KBM-7 (cell line): ENCODE data around the gene CREB3L1.
A peak's percentile ranks its signal among the peaks of the same experiment; 100 is the strongest.

Source experiments
- DNase-seq: peaks from one replicate; pipeline ENCODE4 v3.0.0-alpha.2; 2015
- in situ Hi-C: fragments of 300-500 bp; cut with MboI; formaldehyde crosslinking; loops from 2 replicates; pipeline ENCODE4 v1.14.3; 2020; ENCODE audit warnings: low sequenced_read_pairs, low pct_unique_long_range_greater_than_20kb, mixed read lengths

Gene CREB3L1

DNA sequence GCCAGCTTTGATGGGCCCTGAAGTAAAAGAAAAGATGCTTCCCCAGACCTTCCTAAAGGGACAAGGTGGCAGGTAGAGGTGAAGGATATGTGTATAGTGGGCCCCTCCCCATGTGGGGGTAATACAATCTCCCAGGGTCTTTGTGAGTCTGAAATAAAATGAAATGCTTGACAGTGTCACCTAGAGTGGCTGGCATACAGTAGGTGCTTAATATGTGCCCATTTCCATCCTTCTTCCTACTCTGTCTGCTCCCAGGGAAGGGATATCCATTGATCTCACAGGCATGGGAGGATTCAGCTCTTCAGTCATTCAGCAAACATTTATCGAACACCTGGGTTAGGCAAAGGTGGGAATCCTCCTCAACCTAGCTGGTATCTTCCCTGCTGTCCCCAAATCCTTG, 6.1 kb upstream of the CREB3L1 start:
- DNase-seq: no peak
- in situ Hi-C loops: no loop called here

DNA sequence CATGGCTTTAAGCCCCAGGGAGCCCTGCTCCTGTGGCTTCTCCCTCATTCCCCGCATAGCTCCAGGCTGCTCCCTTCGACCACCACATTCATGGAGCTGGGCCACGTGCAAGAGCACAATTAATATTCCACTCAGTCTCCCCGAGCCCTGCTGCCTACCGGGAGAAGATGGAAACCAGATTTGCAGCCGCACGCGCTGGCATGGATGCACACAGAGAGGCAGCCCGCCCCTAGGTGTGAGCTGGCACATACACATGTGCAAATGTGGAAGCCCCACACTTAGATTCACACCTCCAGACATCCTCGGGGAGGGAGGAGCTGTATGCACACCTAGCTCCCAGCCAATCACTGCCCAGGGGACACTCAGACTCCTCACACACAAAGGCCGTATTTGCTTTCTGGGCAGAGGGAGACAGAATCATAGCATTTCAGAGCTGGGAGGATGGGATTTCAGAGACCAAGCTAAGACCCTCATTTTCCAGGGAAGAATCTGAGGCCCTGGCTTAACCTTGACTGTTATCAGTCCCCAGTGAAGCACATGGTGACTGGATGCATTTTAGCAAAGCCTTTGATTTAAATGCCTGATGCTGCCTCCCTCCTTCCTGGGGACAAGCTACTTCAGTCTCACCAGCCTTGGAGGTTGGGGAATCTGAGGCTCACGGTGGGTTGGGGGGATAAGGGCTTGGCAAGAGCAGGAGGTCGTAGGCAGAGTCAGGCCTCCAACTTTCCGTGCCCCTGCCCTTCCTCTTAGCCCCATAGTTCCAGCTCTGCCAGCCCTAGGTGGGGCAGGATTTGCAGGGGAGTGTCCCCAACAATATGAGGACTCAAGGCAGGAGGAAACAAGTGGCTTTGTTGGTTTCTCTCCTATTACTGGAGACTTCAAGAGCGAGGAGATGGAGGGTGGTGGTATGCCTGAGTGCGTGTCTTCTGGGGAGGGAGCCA, 5.3 kb upstream of the CREB3L1 start:
- in situ Hi-C loops: no loop called here
- DNase-seq: no peak

DNA sequence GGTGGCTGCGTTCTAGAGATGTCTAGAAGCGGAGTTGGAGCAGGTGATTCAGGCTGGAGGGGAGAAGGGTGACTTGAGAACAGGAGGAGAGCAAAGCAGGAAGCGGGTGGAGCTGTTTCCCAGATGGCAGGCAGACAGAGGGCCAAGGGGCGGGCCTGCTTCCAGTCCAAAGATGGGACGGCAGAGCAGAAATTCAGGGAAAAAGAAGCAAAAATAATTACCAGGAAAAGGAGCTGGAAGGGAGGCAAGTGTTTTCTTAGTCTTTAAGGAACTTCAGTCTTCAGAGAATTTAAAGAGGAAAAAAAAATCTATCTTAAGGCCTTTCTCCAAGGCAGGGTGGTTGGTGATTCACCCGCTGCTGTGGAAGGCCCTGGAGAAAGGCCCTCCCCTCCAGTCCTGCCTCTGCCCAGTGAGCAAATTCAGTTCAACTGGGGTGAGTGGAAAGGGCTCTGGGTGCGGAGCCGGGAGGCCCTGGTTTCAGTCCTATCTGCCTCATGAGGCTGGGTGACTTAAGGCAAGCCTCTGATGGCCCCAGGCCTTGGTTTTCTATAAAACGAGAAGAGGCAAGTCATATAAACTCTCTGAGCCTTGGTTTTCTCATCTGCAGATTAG, 4.5 kb upstream of the CREB3L1 start:
- in situ Hi-C loops: no loop called here
- no peak for DNase-seq

DNA sequence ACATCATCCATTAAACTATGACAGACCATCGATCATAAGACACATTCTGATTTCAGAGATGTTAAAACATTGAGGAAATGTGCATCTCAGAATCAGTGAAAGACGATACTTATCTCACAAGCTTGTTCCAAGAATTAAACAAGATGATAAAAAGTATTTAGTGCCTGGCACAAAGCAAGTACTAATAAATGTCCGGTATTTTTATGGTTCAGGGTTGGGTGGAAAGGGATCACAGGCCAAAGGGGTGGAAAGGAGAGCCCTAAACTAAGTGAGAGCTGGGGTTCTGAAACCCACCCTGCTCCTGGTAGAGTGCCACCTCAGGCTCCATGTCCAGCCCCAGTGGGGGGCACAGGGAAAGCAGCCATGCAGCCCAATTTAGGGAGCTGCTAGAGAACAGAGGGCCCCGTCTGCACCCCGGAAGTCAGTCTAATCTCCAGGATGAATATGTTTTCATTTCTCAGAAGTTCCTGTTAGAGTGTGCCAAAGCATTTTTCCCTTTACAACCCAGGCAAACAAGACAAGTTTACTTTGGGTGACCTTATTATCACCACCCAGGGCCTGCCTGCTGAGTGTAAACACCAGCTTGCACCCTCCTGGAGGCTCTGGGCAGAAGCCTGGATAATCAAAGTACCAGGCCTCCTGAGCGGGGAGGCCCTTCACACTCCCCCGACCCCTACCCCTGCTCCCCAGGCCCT, 3.8 kb upstream of the CREB3L1 start:
- no peak for DNase-seq
- in situ Hi-C loops: no loop called here

DNA sequence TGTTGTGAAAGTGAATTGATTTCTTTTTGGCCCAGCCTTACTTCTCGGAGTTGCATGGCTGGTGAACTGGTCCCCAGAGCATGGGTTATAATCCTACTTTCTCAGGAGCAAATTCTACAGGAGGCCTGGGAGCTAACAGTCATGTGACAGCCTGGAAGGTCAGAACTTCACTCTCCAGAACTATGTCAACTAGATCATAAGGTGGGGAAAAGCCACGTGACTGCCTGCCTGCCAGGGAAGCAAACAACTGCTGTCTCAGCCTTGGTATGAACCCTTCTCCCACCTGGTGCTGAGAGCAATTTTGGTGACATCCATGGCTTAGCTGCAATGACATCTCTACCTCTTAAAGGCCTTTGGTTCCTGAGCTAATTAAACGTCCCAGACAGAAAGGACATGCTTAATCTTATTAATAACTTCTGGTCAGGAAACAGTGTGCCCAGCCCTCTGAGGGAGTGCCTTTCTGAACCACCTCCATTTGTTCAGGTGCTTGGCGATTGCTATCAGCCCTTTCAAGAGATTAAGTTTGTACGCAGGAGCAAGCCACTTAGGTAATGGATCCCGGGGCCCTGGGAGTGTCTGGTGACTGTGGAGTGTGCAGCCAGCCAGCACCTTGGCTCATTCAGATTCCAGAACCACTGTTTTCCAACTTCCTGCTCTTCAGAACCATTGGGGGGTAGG, 1.4 kb upstream of the CREB3L1 start:
- in situ Hi-C loops: no loop called here
- DNase-seq: no peak

DNA sequence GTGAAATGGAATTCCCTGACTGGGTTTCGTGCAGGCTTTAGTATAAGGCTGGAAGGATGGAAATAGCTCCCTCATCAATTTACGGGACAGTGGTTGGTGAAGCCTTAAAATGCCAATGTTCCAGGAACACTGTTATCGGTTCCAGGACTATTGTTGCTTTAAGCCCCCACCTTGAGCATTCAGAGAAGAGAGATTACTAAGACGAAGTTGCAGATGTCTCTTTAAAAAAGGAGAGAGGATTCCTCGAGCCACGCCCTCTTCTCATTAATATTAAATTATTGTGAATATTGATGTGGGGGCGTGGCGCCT, 195 bp upstream of the CREB3L1 start:
- in situ Hi-C loops: no loop called here
- DNase-seq: peak; percentile 63

DNA sequence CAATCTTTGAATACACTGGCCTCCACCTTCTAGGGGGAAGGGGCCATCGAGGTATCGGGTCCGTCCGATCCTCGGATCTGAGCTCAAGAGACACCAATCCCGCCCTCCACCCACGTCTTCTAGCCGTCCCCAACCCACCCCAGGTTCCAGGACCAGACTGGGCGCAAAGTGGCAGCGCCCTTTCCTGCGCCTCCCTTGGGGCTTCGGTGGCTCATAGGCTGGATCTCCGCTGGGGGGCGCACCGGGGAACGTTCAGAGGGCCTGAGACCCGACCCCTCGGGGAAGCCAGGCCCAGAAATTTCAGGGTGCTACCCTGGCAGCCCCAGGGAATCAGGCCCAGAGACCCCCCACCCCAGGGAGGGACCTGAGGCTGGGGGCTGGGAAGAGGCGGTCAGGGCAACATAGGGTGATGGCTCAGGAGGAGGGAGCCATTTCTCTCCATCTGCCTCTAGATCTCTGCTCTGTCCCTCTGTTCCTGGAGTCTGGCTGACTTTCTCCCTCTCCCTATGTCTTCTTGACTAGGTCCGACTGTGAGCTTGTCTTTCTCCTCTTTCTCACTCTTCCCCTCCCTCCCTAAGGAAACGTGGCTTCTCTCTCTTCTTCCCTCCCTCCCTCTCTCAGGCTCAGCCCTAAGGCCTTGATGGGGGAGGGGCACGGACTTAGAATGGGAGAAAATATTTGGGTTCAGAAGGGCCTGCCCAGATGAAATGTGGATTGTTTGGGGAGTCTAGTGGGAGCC, 1.1 kb downstream of the CREB3L1 start:
- DNase-seq: peak; percentile 62

DNA sequence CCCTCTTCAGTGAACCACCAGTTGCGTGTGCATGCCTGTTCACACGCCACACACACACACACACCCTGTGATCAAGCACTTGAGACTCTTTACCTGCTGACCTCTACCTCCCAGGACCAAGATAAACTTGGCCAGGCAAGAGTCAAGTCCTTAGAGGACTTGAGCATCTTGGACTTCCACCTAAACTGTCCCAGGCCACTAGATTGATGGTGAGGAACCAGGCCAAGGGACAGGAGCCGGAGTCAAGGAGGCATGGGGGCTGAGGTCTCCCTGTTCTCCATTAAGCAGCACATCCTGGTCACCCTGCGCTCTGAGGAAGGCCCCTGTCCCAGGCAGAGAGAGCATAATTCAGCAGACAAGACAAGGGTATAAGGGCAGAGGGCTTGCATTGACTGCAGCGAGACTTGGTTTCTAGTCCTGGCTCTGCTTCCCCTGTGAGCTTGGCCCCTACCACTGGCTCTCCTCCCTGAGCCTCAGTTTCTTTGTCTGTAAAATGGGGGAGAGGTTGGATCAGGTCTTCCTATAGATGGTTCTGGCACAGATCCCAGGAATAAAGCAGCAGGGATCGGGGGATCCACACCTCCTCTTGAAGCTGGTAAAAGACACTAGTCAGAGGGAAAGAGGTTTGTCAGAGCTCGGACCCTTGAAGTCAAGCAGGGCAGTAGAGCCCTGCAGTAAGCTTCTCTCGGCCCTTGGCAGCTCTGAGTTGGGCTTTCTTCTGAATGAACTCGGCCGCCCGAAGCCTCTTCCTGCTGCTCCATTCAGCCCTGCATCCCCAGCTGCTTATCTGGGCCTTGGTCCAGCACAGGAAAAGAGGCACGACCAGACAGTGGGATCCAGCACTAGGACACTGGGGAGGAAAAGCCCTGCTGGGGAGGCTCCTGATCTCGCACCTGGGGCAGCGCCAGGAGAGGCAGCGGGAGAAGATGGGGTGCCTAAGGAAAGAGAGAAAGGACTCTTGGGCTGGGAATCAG, 2.0 kb downstream of the CREB3L1 start:
- in situ Hi-C loops: no loop called here

More for the DNA sequence above, 1.1 kb downstream of the CREB3L1 start:
- in situ Hi-C loops: no loop called here

DNA sequence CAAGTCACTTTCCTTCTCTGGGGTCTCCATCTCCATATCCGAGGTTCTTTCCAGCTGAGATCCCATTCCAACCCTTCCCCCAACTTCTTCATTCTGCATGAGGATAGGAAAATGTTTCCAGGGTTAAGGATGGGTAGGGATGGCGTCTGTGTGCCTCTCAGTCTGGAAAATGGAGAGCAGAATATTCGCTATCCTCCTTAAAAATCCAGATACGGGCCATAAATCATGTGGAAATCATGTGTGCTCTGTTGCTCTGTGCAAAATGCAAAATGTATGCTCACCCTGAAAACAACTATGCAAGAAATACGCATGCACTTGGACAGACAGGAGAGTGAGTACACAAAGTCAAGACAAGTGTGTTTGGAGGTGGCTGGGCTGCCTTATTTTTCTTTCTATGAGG, 3.2 kb downstream of the CREB3L1 start:
- in situ Hi-C loops: no loop called here
- no peak for DNase-seq

More for the DNA sequence above, 2.0 kb downstream of the CREB3L1 start:
- DNase-seq: no peak

DNA sequence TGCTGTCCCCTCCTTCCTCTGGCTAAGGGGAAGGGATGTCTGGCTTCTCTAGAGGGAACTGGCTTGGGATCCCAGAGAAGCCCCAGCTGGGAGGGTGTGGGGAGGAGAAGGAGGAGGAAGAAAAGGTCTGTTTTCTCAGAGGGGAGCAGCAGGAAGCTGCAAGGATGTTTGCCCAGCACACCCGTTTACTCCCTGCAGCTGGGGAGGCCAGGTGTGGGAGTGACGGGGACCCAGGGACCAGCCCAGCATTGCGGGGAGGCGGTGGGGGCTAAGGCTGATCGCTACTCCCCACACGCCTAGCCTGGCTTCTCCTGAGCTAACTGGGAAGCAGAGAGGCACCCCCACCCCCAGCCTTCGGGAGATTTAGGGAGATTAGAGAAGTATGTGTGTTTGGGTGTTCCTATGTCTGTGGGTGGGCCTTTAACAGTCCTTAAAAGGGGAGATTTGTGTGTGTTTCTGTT, 3.9 kb downstream of the CREB3L1 start:
- in situ Hi-C loops: no loop called here
- DNase-seq: peak; percentile 46

DNA sequence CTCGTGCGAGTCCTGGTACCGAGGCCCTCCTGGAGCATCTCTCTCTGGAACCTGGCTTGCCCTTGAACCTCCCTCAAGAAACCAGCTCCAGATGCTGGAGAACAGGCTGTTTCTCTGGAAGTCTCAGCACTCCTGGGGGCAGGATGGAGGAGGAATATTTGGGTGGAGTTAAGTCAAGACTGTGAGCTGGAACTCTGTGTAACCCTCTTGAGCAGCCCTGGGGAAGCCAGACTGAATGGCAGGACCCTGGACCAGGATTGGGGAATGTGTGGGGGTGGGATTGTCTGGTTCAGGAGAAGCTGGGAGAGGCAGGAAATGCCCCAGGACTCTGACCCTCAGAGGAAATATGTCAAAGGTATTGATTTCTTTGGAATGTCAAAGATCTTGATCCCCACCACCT, 7.7 kb downstream of the CREB3L1 start:
- in situ Hi-C loops: no loop called here

DNA sequence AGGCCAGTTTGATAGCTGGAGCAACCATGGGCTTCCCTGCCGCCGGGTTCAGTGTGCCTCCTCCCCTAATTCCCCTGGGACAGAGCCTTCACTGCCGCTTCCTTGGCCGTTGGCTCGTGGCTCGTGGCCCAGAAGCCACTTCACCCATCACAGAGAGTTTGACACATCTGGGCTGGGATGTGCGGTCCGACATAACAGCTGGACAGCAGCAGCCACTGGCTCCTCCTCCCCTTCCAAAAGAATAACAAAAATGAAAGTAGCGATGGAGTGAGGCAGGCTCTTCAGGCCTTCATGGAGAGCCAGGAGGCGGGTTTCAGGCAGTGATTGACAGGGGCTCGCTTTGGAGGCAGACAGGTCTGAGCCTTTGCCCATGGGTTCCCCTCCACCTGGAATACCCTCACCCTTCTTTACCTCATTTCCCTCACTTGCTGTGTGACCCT, 8.2 kb downstream of the CREB3L1 start:
- in situ Hi-C loops: no loop called here
- DNase-seq: no peak

More for the DNA sequence above, 7.7 kb downstream of the CREB3L1 start:
- no peak for DNase-seq

DNA sequence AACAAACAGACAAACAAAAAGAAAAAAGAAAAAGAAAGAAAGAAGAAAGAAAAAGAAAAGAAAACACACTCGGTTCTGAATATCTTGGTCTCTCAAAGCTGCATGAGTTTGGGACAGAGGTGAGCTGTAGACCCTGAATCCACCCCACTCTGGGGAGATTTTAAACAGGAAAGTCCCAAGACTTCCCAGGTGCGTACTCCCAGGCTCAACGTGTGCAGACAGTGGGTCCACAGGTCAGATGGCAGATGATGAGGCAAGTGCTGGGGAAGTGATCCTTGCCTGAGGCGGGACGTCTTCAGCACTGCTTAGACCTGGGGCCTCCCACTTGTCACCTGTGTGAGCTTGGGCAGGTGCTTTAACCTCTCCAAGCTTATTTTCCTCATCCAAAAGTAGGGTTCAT, 9.3 kb downstream of the CREB3L1 start:
- no peak for DNase-seq
- in situ Hi-C loops: no loop called here

DNA sequence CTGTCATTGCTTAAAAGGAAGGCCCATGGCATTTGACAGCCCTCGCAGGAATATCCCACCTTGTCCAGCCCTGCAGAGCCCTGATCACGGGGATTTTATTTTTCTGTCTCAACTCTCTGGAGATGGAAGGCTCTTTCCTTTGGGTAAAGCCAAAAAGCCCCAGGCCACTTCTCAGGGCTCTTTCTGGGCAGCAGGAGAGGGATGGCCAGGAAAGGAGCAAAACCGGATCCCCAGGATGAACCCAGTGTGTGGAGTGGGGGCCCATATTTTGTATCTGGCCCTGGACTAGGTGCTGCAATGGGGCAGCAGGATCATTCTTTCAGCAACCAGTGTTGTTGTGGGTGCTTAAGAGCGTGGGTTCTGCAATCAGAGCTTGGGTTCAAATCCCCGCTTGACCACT, 11.0 kb downstream of the CREB3L1 start:
- DNase-seq: no peak
- in situ Hi-C loops: no loop called here

DNA sequence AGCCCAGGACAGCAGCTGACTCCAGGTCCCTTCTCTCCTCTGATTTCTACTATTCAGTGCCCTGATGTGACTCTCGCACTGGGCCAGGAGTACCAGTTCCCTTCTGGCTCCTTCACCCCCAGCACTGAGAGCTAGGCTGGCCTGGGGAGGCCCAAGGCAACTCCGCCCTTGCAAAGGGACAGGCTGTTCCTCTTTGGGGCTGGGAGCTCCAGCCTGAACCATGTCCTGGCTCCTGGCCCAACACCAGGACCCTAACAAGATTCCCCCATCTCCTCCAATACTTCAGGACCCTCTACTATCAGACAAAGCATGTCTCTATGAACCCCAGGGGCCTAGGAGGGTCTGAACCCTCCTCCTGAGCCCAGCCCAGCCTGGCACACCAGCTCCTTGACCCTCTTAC, 12.5 kb downstream of the CREB3L1 start:
- no peak for DNase-seq
- in situ Hi-C loops: no loop called here

DNA sequence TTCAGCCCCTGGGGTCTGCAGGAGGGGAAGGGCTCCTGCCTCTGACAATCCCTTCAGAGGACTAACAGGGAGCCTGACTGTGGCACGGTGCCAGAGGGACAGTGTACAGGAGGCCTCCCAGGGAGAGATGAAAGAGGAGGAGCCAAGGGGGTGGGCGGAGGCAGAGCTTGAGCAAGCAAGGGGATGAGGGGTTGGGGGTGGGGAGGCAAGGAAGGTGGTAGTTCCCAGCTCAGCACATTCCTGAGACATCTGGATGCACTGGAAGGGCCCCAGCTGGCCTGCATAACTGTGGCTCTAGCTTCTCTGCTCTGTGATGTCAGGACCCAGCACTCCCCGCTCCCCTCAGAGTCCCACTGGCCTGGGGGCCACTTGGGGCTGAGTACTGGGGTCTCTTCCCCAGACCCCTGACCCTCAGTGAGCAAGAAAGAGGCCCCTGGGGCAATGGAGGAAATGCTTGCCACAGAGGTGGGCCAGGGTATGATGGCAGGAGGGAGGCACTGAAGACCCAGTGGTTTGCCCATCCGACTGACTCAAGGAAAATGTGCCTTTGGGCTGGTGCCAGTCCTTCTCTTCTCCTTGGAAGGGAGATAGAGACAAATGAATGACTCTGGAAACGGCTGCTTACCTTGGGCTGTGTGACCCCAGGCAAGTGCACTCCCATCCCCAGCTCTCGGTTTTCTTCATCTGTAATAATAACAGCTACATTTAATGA, 13.3 kb downstream of the CREB3L1 start:
- DNase-seq: no peak
- in situ Hi-C loops: no loop called here

DNA sequence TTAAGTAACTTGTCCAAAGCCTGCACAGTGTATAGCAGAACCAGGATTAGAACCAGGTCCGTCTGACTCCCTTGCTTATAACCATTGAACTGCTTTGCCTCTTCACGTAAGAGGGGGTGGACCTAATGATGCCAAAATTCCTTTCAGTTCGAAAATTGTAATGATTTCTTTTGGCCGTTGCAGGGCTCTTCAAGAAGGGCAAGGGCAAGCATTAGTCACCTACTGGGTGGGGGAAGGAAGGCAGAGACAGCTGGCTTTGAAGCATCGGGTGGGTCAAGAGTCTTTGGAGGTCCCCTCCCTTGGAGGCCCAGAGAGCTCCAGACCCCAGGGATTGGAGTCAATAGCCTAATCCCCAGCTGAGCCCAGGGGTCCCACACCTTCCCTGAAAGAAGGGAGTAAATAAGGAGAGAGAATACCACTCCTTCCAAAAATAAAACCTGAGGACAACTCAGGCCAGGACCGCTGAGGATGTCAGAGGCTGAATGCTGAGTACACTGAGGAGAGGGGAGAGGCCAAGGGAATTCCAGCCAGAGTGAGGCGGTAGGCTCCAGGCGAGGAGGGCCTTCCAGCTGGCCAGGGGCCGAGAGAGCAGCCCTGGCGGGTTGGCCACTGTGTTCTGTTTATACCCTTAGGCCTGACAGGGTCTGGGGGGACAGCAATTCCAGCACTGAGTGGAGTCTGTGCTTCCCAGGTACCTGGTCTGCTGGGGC, 14.1 kb downstream of the CREB3L1 start:
- in situ Hi-C loops: no loop called here
- no peak for DNase-seq
